AG04449 (cell line): ENCODE data around the gene S100A14.

ENCODE experiments used
- CTCF ChIA-PET: fragments of 350-600 bp; formaldehyde crosslinking; extraction: SDS; loops from one replicate; lab custom pipeline; 2021; ENCODE audit warnings: antibody characterized with exemption; lab: Yijun Ruan, JAX
- POLR2A ChIA-PET: fragments of 400-600, 350-600 bp; formaldehyde crosslinking; extraction: SDS; loops from one replicate; lab custom pipeline; 2020; ENCODE audit warnings: antibody characterized with exemption, inconsistent platforms; lab: Yijun Ruan, JAX
- DNase-seq: peaks from one replicate; pipeline ENCODE4 v3.0.0-alpha.2; 2010; ENCODE audit warnings: low read depth, low spot score
- H3K4me3 ChIP-seq: 2 replicates; pipeline ENCODE4 v1.5.1; 2011; ENCODE audit warnings: low read depth, mild to moderate bottlenecking, control low read depth, low read length
- CTCF ChIP-seq: IDR thresholded peaks from one replicate; pipeline ENCODE4 v1.5.1; 2011; ENCODE audit warnings: mild to moderate bottlenecking, moderate library complexity, low read length, control low read depth, inconsistent platforms; ENCODE audit not compliant: insufficient read depth; ENCODE audit errors: missing control alignments

The S100A14 gene

DNA sequence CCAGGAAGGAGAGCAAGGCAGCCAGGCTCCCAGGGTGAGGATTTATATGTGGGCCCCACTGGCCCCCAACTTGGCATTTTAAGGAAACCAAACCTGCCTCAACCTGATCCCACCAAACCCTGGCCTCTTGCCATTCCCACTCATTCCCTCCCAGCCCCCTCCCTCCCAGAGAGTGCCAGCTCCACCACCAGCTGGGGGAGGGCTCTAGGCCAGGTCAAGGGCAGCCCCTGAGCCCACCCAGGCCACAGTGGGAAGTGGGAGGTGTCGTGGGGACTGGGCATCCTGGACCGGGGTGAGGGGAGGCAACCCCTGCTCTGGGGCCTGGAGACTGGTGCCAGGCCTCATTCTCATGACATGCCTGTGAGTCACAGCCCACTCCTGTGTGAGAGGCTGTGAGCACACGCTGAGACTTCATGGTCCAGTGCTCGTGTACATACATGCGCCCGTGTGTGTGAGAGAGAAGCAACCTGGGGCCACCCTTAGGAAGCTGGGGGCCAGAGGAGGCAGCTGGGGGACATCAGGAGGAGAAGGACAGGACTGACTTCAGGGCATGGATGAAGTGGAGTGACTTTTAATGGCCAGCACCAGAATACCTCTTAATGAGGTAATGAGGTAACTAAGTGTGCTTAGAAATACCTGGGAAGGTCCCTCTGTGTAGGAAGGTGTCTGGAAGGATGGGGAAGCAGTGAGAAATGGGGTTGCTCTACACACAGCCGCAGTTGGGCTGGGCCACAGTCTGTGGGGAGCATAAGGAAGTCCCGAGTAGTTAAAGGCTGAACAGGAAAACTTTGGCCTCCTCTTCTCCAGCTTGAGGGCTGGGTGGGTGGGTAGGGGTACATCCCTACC lies 50.4 kb downstream of the S100A14 start, which contains the start of gene S100A2:
S100A2 (minus strand) TSS at position 316 of the 846 bp plus-strand sequence. CDS start 1,967 bp downstream, outside the sequence.
- H3K4me3 ChIP-seq, result peak within 1 kb of the TSS; percentile 23
- CTCF ChIA-PET, result interaction anchor here (0.8 to 8.3 kb wide), 10 partner anchors 11 to 62 kb away, joined by 3 to 97 read pairs (median 5); partner anchors contain the start of genes S100A1, S100A13, S100A3 and S100A4
- POLR2A ChIA-PET, result interaction anchor here (0.6 to 4.3 kb wide), 11 partner anchors 11 to 194 kb away, joined by 3 to 119 read pairs (median 5); partner anchors contain the start of genes CHTOP, S100A4, S100A5 and S100A6
- peak; percentile 79 for DNase-seq
- TF ChIP-seq CTCF, result no peak
